DND-41 (cell line): ENCODE data around the gene GABRR3.

ENCODE experiments used
- ATAC-seq: fragments of 200-7000 bp; cut with Tn5 transposase; 3 replicates; pipeline ENCODE4 v1.9.1; 2021; ENCODE audit warnings: low read depth; ENCODE audit not compliant: insufficient read depth
- DNase-seq: peaks from one replicate; pipeline ENCODE4 v3.0.0-alpha.2; 2020
- H2AFZ ChIP-seq: 2 replicates; pipeline ENCODE4 v1.6.0; 2012; ENCODE audit warnings: low read depth, low read length
- H3K27ac ChIP-seq: 2 replicates; pipeline ENCODE4 v1.5.1; 2012; ENCODE audit warnings: low read length, inconsistent platforms
- H3K27me3 ChIP-seq: fragments of 200-600 bp; sonication (generic); 2 replicates; pipeline ENCODE4 v1.6.0; 2012; ENCODE audit warnings: low read length, mild to moderate bottlenecking, inconsistent platforms; ENCODE audit not compliant: insufficient read depth, poor library complexity
- H3K36me3 ChIP-seq: 2 replicates; pipeline ENCODE4 v1.5.1; 2012; ENCODE audit warnings: low read length, inconsistent platforms; ENCODE audit not compliant: insufficient read depth
- H3K4me1 ChIP-seq: 2 replicates; pipeline ENCODE4 v1.5.1; 2012; ENCODE audit warnings: mild to moderate bottlenecking, low read length; ENCODE audit not compliant: insufficient read depth
- H3K4me2 ChIP-seq: 2 replicates; pipeline ENCODE4 v1.6.0; 2012; ENCODE audit warnings: mild to moderate bottlenecking, moderate library complexity, low read length, inconsistent platforms; ENCODE audit not compliant: insufficient read depth
- H3K4me3 ChIP-seq, 2 experiments: fragments of 200-600 bp in 1 of 2; shearing (Covaris generic) in 1 of 2; 2 replicates each; pipeline ENCODE4 v1.5.1; 2012 to 2016; ENCODE audit warnings: inconsistent platforms in 2 of 2, low read length in 2 of 2, mild to moderate bottlenecking in 2 of 2, low read depth in 1 of 2, moderate library complexity in 1 of 2
- H3K79me2 ChIP-seq: 2 replicates; pipeline ENCODE4 v1.6.0; 2012; ENCODE audit warnings: low read length, inconsistent platforms; ENCODE audit not compliant: insufficient read depth
- H3K9ac ChIP-seq: 2 replicates; pipeline ENCODE4 v1.6.0; 2012; ENCODE audit warnings: low read depth, mild to moderate bottlenecking, inconsistent platforms, low read length, moderate library complexity
- H3K9me3 ChIP-seq: 2 replicates; pipeline ENCODE4 v1.5.1; 2012; ENCODE audit warnings: low read length, moderate library complexity, mild to moderate bottlenecking, inconsistent platforms; ENCODE audit not compliant: insufficient read depth, severe bottlenecking
- H4K20me1 ChIP-seq: 2 replicates; pipeline ENCODE4 v1.6.0; 2012; ENCODE audit warnings: low read length; ENCODE audit not compliant: insufficient read depth
- EZH2 ChIP-seq: IDR thresholded peaks from 3 replicates; pipeline ENCODE4 v1.6.1; 2012; ENCODE audit warnings: borderline replicate concordance, low read depth, mild to moderate bottlenecking, moderate library complexity, low read length, inconsistent platforms; ENCODE audit not compliant: severe bottlenecking
- TF ChIP-seq, protein P1 (sequence below): IDR thresholded peaks from 2 replicates; pipeline ENCODE4 v1.5.1; 2012; ENCODE audit warnings: borderline replicate concordance, low read length, moderate library complexity, mild to moderate bottlenecking; ENCODE audit not compliant: poor library complexity, severe bottlenecking; ENCODE audit errors: extremely low read depth

Gene GABRR3

DNA sequence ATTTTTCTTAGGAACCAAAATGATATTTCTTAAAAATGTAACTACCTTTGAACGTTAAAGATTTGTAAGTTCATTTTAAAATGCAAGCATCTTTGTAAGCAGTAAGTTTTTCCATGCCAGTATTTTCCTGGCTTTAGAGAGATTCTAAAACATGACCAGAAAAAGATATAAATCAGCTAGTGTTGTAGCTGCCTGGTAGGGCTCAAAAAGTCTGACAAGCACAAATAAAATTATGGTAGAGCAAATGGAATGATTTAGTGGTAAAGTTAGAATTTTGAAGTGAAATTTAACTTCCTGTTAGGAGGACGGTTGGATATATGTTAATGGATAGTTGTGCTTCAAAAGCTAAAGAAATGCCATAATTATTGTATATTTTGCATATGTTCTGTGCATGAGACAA is 29.7 kb downstream of the GABRR3 start:
- H3K4me2 ChIP-seq: no peak overlapping the region
- H3K4me3 ChIP-seq: no peak overlapping the region
- ATAC-seq (no peak), DNase-seq (no peak)
- TF ChIP-seq, protein P1, sequence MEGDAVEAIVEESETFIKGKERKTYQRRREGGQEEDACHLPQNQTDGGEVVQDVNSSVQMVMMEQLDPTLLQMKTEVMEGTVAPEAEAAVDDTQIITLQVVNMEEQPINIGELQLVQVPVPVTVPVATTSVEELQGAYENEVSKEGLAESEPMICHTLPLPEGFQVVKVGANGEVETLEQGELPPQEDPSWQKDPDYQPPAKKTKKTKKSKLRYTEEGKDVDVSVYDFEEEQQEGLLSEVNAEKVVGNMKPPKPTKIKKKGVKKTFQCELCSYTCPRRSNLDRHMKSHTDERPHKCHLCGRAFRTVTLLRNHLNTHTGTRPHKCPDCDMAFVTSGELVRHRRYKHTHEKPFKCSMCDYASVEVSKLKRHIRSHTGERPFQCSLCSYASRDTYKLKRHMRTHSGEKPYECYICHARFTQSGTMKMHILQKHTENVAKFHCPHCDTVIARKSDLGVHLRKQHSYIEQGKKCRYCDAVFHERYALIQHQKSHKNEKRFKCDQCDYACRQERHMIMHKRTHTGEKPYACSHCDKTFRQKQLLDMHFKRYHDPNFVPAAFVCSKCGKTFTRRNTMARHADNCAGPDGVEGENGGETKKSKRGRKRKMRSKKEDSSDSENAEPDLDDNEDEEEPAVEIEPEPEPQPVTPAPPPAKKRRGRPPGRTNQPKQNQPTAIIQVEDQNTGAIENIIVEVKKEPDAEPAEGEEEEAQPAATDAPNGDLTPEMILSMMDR: no peak
- no peak for TF ChIP-seq EZH2
- H3K36me3 ChIP-seq: no peaks in the 10 kb centered on the region
- no peaks in the 10 kb centered on the region for H3K27me3 ChIP-seq
- H3K27ac ChIP-seq: no peak overlapping the region
- no peak overlapping the region for H3K9ac ChIP-seq
- H3K9me3 ChIP-seq: no peaks in the 10 kb centered on the region
- peaks cover 12% of the 10 kb centered on the region for H3K4me1 ChIP-seq
- H3K79me2 ChIP-seq: no peaks in the 10 kb centered on the region
- no peak overlapping the region for H2AFZ ChIP-seq
- no peaks in the 10 kb centered on the region for H4K20me1 ChIP-seq

DNA sequence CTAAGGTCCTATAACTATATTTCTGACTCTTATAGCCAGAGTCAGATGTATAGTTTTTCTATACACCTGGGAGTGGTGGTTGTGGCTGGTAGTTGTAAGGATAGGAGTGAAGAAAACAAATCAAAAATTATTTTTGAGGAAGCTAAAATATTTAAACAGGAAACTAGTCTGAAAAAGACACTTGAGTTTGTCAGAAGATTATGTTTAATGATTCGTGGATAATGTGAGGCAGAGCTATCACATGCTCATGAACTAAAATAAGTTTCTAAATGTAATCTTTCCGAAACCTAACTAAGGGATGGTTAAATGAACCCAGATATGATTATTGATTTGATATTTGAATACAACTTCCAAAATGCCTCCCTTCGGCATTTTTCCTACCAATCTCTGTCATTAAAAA is 30.4 kb downstream of the GABRR3 start:
- peaks cover 12% of the 10 kb centered on the region for H3K4me1 ChIP-seq
- no peak overlapping the region for H3K9ac ChIP-seq
- no peaks in the 10 kb centered on the region for H3K9me3 ChIP-seq
- DNase-seq: no peak
- H3K4me2 ChIP-seq: no peak overlapping the region
- ATAC-seq: no peak
- TF ChIP-seq, protein P1: no peak
- TF ChIP-seq EZH2: no peak
- H3K79me2 ChIP-seq: no peaks in the 10 kb centered on the region
- H2AFZ ChIP-seq: no peak overlapping the region
- H3K27ac ChIP-seq: no peak overlapping the region
- H4K20me1 ChIP-seq: no peaks in the 10 kb centered on the region
- no peaks in the 10 kb centered on the region for H3K36me3 ChIP-seq
- H3K4me3 ChIP-seq: no peak overlapping the region
- H3K27me3 ChIP-seq: no peaks in the 10 kb centered on the region

DNA sequence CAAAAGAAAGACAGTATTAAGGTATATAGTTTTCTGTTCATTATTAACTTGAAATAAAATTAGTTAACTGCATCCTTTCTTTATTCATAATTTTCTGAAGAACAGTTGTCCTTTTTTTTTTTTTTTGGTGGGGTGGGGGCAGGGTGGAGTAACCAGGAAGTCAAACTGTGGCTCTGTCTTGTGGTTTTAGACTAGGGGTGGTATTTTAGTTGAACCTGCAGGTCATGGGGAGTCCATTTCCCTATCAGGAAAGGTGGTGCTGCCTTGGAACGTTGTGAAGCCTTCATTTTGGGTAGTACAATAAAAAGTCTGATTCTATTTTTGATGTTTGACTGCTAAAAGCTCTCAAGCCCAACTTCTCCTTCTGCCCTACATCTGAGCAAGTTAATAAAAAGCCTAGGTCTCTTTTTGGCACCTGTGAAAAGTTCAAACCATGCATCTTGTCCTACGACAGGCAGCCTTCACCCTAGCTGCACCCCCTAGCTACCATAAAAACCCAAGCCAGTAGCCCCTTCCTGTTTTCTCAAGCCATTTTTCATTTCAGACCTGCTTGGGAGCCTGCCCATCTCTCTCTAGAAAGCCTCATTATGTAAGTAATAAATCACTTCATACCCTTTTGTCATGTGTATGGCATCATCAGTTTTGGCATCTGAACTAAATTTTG is 31.7 kb downstream of the GABRR3 start:
- Histone ChIP-seq H2AFZ (peak overlapping the region; percentile 66), H3K4me3 (no peak overlapping the region), H3K27ac (peak overlapping the region; percentile 51), H3K9ac (no peak overlapping the region), H3K9me3 (no peaks in the 10 kb centered on the region), H3K4me1 (peaks cover 10% of the 10 kb centered on the region), H3K4me2 (no peak overlapping the region), H3K79me2 (no peaks in the 10 kb centered on the region), H3K27me3 (no peaks in the 10 kb centered on the region), H4K20me1 (no peaks in the 10 kb centered on the region), H3K36me3 (no peaks in the 10 kb centered on the region)
- TF ChIP-seq, protein P1: no peak
- TF ChIP-seq EZH2: no peak
- ATAC-seq (peak; percentile 86), DNase-seq (peak; percentile 29)

DNA sequence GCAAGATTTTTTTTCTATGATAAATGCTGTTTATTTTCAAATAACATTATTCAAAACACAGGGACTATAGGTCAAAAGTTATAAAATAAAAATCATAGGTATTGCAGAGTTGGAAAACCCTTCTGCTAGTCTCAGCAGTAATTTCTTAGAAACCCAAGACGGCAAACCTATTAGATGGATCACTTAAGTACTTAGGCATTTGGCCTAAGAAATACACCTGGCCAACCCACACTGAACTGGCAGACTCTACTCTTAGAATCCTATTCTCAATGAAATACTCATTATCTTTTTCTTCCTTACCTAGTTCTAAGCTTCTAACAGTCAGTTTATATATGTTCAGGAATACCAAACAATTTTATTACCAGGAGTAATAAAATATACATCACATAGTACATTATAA is 32.4 kb downstream of the GABRR3 start:
- no peak overlapping the region for H2AFZ ChIP-seq
- no peak for ATAC-seq
- no peak overlapping the region for H3K4me2 ChIP-seq
- peaks cover 10% of the 10 kb centered on the region for H3K4me1 ChIP-seq
- H3K27ac ChIP-seq: no peak overlapping the region
- H3K4me3 ChIP-seq: no peak overlapping the region
- H3K79me2 ChIP-seq: no peaks in the 10 kb centered on the region
- no peaks in the 10 kb centered on the region for H4K20me1 ChIP-seq
- H3K9me3 ChIP-seq: no peaks in the 10 kb centered on the region
- DNase-seq: no peak
- H3K27me3 ChIP-seq: no peaks in the 10 kb centered on the region
- no peak overlapping the region for H3K9ac ChIP-seq
- H3K36me3 ChIP-seq: no peaks in the 10 kb centered on the region
- TF ChIP-seq EZH2: no peak
- TF ChIP-seq, protein P1: no peak
